Jurkat, Clone E6-1 (cell line): ENCODE results near the gene NAV2.

Experiments
- DNase-seq: peaks from one replicate; pipeline ENCODE4 v3.0.0-alpha.2; 2011; ENCODE audit warnings: low read depth, low spot score
- H3K4me3 ChIP-seq: 2 replicates; pipeline ENCODE4 v1.5.1; 2011; ENCODE audit warnings: mild to moderate bottlenecking, low read length, control low read depth, moderate library complexity

Gene NAV2

GRCh38 chr11:19714022-19714386 is 1.4 kb downstream of the NAV2 start:
- H3K4me3 ChIP-seq = no peak overlapping the region
- no peak for DNase-seq

GRCh38 chr11:19714387-19715363 is 2.0 kb downstream of the NAV2 start:
- no peak overlapping the region for H3K4me3 ChIP-seq
- DNase-seq = no peak

DNA sequence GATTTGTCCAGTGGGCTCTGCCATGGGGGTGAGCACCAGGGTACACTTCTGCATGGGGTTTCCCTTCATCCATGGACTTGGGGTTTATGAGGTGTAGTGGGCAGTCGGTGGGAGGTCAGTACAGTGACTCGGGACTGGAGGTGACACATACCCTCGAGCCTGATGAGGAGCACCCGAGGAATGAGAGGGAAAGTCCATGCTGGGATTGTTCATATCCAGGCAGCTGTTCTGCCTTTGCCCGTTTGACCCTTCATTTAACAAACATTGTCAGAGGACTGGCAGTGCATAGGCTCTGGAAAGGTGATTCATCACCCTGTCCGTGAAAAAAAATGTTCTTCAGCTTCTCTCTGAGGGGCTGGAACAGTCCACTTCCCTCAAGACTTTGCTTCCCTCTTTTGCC is 2.7 kb downstream of the NAV2 start:
- H3K4me3 ChIP-seq = no peak overlapping the region
- no peak for DNase-seq

DNA sequence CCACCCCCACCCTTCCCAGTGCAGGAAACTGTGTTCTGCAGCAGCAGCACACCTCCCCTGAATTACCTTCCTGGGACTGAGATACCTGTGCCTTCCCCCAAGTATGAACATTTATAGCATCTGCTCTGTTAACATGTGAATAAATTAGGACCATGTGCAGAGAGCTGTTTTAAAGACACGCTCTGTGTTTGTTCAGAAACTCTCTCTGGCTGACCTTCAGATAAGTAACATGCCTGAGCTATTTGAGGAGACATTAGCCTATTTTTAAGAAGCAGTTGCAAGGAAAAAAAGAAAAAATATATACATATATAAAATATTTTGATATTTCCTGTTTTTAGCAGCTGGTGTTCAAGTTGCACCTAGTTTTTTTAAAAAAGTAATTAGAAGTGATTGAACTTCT is 5.4 kb downstream of the NAV2 start:
- DNase-seq = no peak
- no peak overlapping the region for H3K4me3 ChIP-seq

DNA sequence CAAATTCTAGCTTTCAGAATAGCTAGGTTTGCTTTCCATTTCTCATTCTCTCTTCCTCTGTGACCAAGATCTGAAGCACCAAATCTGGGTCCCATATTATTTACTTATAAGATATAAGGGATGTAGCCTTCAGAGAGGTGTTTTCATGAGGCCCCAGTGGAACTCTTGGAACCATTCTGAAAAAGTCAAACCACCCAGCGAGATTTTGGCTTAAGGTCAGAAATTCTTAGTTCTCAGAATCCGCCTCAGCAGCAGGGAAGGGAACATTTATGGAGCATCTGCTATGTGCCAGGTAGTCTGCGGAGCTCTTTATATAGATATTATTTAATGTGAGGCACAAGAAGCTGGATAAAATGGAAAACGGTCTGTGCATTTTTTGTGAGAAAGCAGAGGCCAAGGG is 6.3 kb downstream of the NAV2 start:
- DNase-seq = no peak
- no peak overlapping the region for H3K4me3 ChIP-seq

GRCh38 chr11:19719960-19720359 is 7.3 kb downstream of the NAV2 start:
- no peak for DNase-seq
- no peak overlapping the region for H3K4me3 ChIP-seq

DNA sequence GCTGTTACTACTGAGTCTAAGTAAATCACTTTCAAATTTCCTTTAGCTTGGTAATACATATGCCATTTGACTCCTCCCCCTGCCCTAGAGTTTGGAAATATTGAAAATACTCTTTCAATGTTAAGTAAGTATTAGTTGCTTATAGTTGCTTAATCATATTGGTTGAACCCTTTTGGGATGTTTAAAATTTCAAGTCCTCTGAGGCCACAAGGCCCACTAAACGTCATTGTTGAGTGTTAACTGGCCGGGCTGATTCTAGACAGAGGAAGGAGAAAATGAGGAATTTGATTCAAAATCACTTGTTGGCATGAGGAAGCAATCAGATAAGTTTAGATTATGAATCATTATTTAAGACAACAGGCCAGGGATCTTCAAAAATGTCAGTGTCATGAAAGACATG is 8.5 kb downstream of the NAV2 start:
- no peak overlapping the region for H3K4me3 ChIP-seq
- no peak for DNase-seq

DNA sequence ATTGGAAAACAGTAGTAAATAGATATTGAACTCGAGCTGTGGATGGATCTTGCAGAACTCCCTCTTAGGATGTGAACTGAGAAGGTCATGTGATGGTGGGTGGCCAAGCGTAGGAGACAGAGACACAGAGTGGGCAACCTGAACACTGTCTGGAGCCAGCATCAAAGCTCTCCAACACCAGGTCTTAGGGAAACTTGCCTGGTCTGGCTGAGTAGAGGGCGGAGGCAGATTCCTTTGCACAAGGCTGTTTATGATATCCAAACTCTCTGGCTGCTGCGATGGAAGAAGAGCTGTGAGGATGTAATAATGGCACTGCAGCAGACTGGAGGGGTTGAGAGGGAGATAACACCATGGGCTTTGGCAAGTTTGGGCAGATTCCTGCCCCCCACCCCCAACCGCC is 10.1 kb downstream of the NAV2 start:
- H3K4me3 ChIP-seq = no peak overlapping the region
- DNase-seq = no peak

DNA sequence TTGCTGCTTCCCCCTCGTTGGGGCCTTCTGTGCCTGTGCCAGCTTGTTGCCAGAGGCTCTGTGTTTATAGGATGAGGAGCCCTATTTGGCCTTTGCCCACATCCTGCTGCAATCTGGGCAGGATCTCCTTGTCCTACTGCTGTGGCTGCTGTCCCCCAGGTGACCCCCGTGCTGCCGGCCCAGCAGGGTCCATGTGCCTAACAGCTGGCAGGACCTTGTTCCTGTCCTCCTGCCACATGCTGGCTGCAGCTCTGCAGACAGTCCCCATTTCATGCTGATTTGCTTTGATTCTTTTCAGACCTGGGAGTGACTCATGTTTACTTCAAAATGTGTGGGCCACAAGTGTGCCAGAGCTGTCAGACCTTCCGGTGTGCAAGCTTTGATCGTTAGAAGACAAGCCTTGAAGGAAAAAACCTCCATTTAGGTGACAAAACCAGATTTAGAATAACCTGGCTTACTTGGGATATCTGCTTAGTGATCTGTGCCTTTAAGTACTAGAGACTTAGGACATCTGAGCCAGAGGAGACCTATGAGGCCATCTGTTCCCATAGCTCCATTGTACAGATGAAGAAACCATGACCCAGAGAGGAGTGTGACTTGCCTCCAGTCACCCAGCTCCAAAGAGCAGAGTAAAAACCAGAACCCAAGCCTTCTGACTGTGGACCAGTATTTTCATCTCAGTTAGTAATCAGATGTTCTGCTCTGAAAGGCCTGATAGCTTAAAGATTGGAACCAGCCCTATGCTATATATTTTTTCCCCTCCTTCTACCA is 11.1 kb downstream of the NAV2 start:
- DNase-seq = peak; percentile 46

DNA sequence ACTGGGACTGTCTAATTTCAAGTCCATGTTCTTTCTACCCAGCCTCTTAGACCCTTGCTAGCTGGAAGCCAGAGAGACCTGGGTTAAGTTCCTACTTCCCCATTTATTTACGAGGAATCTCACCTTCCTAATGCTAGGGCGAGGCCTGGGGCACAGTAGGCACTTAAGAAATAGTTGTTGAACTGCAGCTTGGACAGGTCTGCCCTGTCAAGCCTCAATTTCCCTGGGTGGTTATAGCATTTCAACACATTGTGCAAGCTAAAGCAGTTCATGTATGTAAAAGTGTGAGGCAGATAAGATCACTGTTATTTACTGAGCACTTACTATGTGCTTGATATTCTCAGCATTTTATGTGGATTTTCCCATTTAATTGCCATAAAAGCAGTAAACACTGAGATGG is 12.1 kb downstream of the NAV2 start:
- no peak for DNase-seq
- H3K4me3 ChIP-seq = no peak overlapping the region

More for the DNA sequence above, 11.1 kb downstream of the NAV2 start:
- H3K4me3 ChIP-seq = no peak overlapping the region

DNA sequence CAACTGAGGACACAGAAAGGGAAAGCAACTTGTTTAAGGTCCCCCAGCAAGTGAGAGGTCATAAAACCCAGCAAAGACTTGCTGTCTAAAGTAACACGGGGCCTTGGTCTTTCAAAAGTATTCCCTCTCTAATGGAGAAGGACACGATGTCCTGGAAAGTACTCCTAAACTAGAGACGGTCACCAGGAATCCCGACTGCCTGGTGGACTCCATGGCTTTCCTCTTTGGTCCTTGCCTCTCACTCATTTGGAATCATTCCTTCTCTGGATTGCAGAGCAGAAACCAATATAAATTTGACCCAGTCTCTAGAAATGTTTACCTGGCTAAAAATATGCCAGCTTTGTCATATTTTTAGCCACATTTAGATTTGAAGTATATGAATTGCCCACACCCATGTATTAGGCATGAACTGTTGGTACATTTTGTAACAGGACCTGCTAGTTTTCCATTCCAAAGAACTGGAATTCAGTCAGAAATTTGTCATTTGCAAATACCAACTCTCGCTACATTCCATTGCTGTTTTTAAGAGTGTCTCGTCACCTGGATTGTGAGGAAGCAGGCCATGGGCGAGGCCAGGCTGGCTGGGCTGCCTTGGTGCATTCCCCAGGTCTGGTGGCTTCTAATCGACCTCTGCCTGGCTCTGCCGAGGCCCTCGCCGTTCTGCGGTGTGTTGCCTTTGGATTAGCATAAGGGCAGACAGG is 12.9 kb downstream of the NAV2 start:
- no peak for DNase-seq
- H3K4me3 ChIP-seq = no peak overlapping the region

GRCh38 chr11:19727246-19727645 is 14.6 kb downstream of the NAV2 start:
- no peak for DNase-seq

DNA sequence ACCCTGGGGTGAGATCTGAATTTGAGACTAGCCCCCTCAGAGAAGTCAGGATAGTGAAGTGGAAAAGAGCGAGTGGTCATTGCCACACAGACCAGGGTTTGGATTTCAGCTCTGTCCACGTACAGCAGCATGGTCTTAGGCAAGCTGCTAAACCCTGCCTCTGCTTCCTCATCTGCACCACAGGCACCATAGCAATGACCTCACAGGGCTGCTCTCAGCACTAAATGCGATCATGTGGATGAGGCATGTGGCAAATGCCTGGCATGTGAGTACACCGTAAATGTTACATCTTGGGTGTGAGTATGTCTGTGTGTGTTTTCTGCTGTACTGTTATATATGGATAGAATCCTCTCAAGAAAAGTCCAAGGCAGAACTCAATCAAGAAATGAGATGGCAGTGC is 15.8 kb downstream of the NAV2 start:
- DNase-seq = no peak
- H3K4me3 ChIP-seq = no peak overlapping the region

More at GRCh38 chr11:19727246-19727645, 14.6 kb downstream of the NAV2 start:
- H3K4me3 ChIP-seq = no peak overlapping the region

DNA sequence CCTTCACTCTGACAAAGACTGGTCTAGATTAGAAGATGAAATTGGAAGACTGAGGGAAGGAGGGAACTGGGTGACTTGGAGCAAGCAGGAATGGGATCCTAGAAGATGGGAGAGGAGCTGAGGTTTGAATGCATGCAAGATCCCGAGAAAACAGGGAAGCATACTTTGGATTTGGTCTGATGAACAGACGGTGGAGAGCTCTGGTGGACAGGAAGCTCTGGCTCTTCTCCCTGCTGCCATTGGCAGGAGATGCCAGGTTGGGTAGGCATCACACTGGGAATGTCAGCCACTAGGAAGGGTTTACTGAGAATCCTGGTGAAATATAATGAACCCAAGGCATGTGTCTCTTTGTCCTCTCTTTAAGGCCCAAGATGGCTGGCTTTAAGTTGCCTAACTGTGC is 16.5 kb downstream of the NAV2 start:
- DNase-seq = no peak
- H3K4me3 ChIP-seq = no peak overlapping the region

DNA sequence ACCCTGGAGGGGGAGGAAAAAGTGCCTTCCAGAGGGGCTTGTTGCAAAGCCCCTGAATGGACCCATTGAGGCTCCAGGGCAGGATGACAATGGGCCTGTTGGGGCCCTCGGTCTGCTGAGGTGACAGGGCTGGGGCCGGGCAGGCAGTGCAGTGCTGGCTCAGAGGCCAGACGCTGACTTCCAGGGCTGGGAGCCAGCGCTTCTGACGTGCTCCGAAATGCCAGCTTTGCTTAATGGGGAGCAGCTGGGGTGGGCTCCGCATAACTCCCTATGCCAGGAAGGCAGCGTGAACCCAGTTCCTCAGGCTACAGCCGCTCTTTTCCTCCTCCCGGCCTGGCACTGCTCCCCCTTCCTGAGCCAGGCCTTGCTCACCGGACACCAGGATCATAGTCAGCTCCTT is 17.7 kb downstream of the NAV2 start:
- H3K4me3 ChIP-seq = no peak overlapping the region
- DNase-seq = no peak

- H3K4me3 ChIP-seq = no peak overlapping the region
- no peak for DNase-seq
Measured at GRCh38 chr11:19734171-19734570, 21.5 kb downstream of the NAV2 start.

- DNase-seq = no peak
- H3K4me3 ChIP-seq = no peak overlapping the region
Measured at GRCh38 chr11:19735157-19735908, 22.7 kb downstream of the NAV2 start.

GRCh38 chr11:19735909-19736498 is 23.4 kb downstream of the NAV2 start:
- H3K4me3 ChIP-seq = no peak overlapping the region
- no peak for DNase-seq

DNA sequence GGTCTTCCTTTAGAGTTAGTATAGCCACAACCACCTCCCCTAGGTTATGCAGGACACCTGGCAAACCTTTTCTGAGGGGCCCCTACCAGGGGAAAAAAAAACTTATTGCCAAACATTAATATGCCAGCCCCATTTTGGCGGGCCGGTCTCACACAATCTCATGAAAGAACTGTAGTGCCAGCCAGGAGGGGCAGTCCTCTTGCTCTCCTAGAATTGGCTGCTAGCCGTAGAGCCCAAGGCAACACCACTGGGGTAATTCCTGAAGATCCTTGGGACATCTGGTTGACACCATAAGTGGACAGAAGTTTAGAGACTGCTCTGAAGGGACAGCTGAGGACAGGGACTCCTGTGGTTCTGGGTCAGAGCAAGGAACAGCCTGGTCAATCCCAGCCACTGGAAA is 24.2 kb downstream of the NAV2 start:
- DNase-seq = no peak
- no peak overlapping the region for H3K4me3 ChIP-seq
